ENCODE data around the gene FERD3L.
"Not testable (repeated sequence)": the region's sequence is repeated elsewhere in the genome, so short reads cannot be mapped to it uniquely, and the experiment has no call there.

Gene FERD3L

GRCh38 chr7:19144661-19145433 is at the start of gene FERD3L:
Gene FERD3L, minus strand, starts transcription at chr7:19145421. Its CDS starts 59 bp downstream, at chr7:19145362.
- no peak for DNase-seq

DNA sequence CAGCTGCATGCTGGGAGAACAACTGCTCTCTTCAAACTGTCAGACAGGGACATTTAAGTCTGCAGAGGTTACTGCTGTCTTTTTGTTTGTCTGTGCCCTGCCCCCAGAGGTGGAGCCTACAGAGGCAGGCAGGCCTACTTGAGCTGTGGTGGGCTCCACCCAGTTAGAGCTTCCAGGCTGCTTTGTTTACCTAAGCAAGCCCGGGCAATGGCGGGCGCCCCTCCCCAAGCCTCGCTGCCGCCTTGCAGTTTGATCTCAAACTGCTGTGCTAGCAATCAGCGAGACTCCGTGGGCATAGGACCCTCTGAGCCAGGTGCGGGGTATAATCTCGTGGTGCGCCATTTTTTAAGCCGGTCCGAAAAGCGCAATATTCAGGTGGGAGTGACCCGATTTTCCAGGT is 49.2 kb upstream of the FERD3L start:
- not testable (repeated sequence) for DNase-seq

DNA sequence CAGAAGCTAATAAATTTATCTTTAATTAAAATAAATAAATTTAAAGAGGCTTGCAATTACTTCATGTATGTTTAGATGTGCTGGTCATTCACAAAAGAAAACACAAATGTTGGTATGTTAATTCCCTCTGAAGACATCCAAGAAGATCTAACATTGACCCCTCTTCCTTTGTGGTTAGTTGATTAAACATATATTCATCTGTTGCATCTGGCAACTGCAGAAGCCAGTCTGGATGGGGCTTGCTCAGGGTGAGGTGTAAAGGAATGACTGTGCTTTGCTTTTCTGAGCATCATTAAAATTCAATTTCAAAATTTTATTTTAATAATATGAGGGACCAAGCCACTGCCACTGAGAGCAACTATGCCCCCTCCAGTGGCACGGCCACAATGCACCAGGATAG is 36.4 kb upstream of the FERD3L start:
- no peak for DNase-seq

- DNase-seq, result no peak
These were observed 33.4 kb upstream of the FERD3L start for GRCh38 chr7:19178595-19178994.

GRCh38 chr7:19177269-19177668 is 32.0 kb upstream of the FERD3L start:
- DNase-seq, result no peak

- DNase-seq, result no peak
These were observed 30.0 kb upstream of the FERD3L start for GRCh38 chr7:19175241-19175640.

DNA sequence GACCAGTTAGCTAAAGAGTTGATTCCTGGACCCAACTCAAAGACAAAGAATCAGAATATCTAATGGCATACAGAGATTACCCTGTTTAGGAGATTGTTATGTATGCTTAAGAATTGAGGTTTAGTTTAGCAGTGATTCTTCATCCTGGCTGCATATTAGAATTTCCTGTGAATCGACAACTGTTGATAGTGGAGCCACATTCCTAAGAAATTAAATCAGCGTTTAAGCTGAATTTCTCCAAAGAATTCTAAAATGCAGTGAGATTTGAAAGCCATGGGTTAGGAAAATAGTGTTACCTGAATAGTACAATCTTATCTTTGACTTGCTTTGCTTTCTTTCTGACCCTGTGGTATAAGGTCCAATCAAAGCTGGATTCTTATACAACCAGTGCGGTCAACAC is 16.4 kb upstream of the FERD3L start:
- DNase-seq, result no peak

DNA sequence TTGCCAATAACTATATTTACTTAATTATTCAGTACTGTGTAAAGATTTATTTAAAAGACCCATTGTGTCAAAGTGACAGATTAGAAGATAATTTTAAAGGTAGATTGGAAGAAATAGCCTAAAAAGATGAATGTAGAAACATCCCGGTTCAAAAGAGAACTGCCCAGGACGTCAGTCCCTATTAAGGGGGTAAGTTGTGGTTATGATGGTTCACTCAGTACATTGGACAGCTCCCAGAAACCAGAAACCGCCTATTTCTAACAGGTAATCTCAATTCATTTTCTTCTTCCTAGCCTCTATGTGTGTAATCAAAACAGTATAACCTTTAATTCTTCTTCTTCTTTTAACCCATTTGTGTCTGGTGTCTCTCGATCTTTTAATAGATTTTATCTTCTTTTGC is 1.5 kb upstream of the FERD3L start:
- DNase-seq, result no peak

- no peak for DNase-seq
These were observed 354 bp upstream of the FERD3L start for GRCh38 chr7:19145434-19146115.

- no peak for DNase-seq
These were observed 1.2 kb downstream of the FERD3L start for GRCh38 chr7:19143881-19144574.

GRCh38 chr7:19139706-19140327 is 5.4 kb downstream of the FERD3L start:
- DNase-seq, result no peak

GRCh38 chr7:19133886-19134285 is 11.3 kb downstream of the FERD3L start:
- DNase-seq, result no peak

DNA sequence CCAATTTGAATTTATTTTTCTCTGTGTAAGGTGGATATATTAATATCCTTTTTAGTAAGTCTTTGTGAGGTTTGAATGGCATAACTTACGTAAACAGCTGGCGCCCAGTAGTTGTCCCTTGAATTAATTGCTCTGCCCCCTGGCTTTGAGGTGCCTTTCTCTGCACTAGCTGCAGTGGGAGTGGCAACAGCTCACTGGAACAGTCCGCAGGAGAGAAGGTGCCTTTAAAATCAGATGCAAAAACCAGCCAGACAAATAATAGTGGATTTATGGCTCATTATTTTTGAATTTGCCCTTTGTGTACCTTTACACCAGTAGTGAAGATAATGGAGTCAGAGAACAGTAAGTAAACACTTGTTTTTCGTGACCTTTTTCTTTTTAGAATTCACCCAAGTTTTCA is 11.8 kb downstream of the FERD3L start:
- DNase-seq, result no peak

DNA sequence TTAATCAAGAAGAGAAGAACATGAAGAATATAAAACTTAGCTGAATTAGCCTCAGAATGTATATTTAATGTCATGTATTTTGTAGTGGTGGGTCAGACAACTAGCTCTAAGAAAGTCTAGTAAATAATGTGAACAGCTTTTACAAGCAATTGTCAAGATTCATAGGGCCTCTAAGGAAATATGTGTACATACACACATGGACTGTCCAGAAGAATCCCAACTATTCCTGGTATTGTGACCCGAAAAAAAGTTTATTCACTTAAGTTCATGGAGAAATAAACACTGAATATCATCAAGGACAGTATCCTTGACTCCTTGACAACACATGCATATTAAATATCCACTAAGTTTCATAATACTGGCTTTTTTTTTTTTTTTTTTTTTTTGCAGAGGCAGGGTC is 16.4 kb downstream of the FERD3L start:
- DNase-seq, result no peak

- DNase-seq, result peak; percentile 2 to 46
These were observed 23.1 kb downstream of the FERD3L start for GRCh38 chr7:19121977-19122588.

DNA sequence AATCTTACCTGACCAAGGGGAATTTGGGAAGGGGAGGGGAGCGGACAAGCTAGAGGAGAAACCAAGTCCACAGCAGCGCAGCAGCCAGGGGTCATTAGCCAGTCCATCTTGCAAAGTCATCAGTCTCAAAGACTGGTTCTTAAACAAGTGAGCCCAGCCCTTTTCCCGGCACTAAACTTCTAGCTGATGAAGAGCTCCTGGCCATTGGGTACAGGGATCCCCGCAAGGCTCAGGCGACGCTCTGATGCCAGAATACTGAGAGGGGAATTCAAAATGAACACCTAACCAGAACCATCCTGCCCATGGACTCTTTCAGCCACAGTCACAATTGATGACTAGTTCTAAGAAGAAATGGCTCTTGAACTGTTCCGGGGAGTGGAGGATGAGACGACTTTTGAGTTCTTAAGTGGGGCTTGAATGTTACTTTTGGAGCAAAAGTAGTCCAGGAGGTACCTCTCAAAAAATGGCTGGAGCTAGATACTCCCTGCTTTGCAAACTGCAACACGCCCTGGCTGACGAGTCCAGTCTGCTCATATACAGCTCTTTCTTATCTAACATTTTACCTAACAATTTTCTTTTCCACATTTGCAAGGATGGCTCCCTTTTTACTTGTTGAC is 25.2 kb downstream of the FERD3L start:
- no peak for DNase-seq

DNA sequence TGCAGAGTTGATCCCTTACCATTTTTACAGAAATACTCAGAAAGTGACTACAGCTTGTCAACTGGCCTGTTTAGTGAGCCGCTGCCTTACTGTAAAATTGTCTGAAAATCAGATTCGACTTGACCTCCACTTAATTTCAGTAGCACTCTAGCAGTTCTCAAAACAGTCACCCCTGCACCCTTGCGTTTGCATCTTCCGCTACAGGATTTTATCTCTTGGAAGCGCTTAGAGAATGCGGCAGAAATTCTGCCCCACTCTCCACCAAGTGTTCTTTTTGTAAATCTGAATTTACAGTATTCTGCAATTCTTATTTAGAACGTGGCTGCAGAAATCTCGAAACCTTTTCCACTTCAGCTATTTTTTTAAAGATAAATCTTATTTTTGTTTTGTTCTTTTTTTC is 25.8 kb downstream of the FERD3L start:
- DNase-seq, result no peak

- peak; percentile 5 to 16 for DNase-seq
These were observed 26.4 kb downstream of the FERD3L start for GRCh38 chr7:19118636-19119371.

- DNase-seq, result peak in 1 of 2 experiments; percentile 50
These were observed 27.2 kb downstream of the FERD3L start for GRCh38 chr7:19117870-19118608.

DNA sequence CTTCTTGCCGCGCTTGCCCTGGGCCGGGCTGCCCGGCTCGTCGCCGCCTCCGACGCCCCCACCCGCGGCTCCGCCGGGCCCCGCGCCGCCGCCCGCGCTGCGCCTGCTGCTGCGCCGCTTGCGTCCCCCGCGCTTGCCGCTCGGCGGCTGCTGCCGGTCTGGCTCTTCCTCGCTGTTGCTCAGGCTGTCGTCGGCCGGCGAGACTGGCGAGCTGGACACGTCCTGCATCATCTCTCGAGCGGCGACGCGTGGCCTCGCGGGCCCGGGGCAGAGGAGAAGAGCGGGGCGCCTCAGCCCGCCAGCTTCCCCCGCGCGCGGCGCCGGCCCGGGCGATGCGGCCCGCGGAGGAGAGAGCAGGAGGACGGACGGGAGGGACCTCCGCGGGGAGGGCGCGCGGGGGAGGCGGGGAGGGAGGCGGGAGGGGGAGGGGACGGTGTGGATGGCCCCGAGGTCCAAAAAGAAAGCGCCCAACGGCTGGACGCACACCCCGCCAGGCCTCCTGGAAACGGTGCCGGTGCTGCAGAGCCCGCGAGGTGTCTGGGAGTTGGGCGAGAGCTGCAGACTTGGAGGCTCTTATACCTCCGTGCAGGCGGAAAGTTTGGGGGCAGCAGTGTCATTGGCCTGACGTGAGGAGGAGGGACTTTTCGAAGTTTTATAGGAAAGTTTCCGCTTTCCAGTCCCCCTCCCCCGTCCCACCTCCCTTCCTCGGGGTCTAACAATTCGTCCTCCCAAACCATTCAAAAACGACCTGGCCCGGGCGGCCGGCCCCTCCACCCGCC is 27.9 kb downstream of the FERD3L start, which contains the start of gene TWIST1:
TWIST1 (minus strand) TSS at position 546 of the 779 bp plus-strand sequence; CDS start at position 231, 315 bp downstream.
- peak; percentile 12 to 38 for DNase-seq
